Thyroid gland (tissue), 4 donors: ENCODE measurements around the gene KIRREL1. TPM values are rescaled to one million over a fixed set of nuclear protein-coding genes. Genes with fewer than 3 reads are reported as not detected.

Experiments
- DNase-seq, 2 donors: peaks; one replicate each; pipeline ENCODE4 v3.0.0-alpha.2; 2019
- H3K27ac ChIP-seq, 3 donors: fragments of 200-600 bp; sonication (generic); 1 replicate in 2 of 3; 2 replicates in 1 of 3; pipeline ENCODE4 v1.5.1; 2016 to 2019; ENCODE audit warnings: mild to moderate bottlenecking in 1 of 3, moderate library complexity in 1 of 3
- H3K27me3 ChIP-seq: fragments of 200-600 bp; sonication (generic); one replicate; pipeline ENCODE4 v1.5.1; 2019
- H3K36me3 ChIP-seq, 2 donors: fragments of 200-600 bp; sonication (generic); one replicate each; pipeline ENCODE4 v1.5.1; 2016 to 2019
- H3K4me1 ChIP-seq, 2 donors: fragments of 200-600 bp; sonication (generic); one replicate each; pipeline ENCODE4 v1.5.1; 2017 to 2019
- H3K4me3 ChIP-seq, 3 donors: fragments of 200-600 bp; sonication (generic); replicated peaks in 1 of 3; 1 replicate in 2 of 3; 2 replicates in 1 of 3; pipeline ENCODE4 v1.5.1; 2016; ENCODE audit warnings: mild to moderate bottlenecking in 1 of 3
- H3K9me3 ChIP-seq: fragments of 200-600 bp; sonication (generic); one replicate; pipeline ENCODE4 v1.5.1; 2017
- CTCF ChIP-seq, 6 experiments: fragments of 200-600 bp in 3 of 6; fragments of 450-650 bp in 3 of 6; sonication (generic) in 3 of 6; IDR thresholded peaks; one replicate each; pipeline ENCODE4 v1.5.1; 2016 to 2019; ENCODE audit warnings: antibody characterized with exemption in 6 of 6, mild to moderate bottlenecking in 2 of 6, inconsistent platforms in 1 of 6, moderate library complexity in 1 of 6
- POLR2A ChIP-seq, 2 donors: fragments of 450-650 bp; IDR thresholded peaks; one replicate each; pipeline ENCODE4 v1.6.1; 2017; ENCODE audit warnings: antibody characterized with exemption in 2 of 2, mild to moderate bottlenecking in 2 of 2, moderate library complexity in 1 of 2
- WGBS, 2 donors: methylation state at CpG; one replicate each; pipeline ENCODE4 v1.1.5; 2017; 5-methylcytosine and 5-hydroxymethylcytosine counted together
- intact Hi-C: fragments of 100-400 bp; cut with DNase I; formaldehyde crosslinking; loops from one replicate; pipeline ENCODE4 v1.15.1; 2023
- total RNA-seq, 4 donors: library from RNA; depleted of rRNA; stranded (reverse); fragments of >200 nt; gene quantifications; one replicate each; pipeline ENCODE4 v1.2.3, GENCODE V29; 2016

KIRREL1 gene
- total RNA-seq, 4 donors from 2014 or later: 22.7 to 27.5 (median 24.1) TPM

DNA sequence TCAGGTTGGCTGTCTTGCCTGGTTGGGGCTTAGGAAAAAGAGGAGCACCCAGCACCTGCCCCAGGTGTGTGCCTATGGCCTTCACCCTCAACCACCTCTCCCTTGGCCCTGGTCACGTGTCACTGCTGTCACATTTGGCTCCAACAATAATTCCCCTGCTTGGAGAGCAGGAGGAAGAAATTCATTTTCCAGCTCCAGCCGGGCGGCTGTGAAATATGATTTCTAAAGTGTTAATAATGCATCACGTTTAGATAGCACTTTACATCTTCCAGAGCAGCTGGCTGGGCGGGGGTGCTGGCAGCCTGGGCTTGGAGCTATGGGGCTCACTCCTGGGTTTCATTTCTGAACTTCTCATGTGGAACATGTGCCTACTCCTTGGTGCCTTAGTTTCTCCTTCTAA, 63.1 kb downstream of the KIRREL1 start:
- Histone ChIP-seq H3K36me3 (no peaks in the 10 kb centered on the region), H3K9me3 (no peaks in the 10 kb centered on the region), H3K27ac (no peak overlapping the region), H3K4me3 (no peak overlapping the region), H3K27me3 (no peaks in the 10 kb centered on the region), H3K4me1 (peaks cover 0 to 24% of the 10 kb centered on the region in 2 donors)
- DNase-seq: no peak
- intact Hi-C loops: no loop called here
- 66 to 69% methylated on average over 5 of the region's 5 CpGs for WGBS, 2 donors
- TF ChIP-seq CTCF (IDR thresholded peaks at IDR 0.05): no peak
- TF ChIP-seq POLR2A (IDR thresholded peaks at IDR 0.05): no peak

- TF ChIP-seq CTCF (IDR thresholded peaks at IDR 0.05) (no peak), POLR2A (IDR thresholded peaks at IDR 0.05) (no peak)
- no peak overlapping the region for H3K4me3 ChIP-seq
- H3K4me1 ChIP-seq: peaks cover 0 to 30% of the 10 kb centered on the region in 2 donors
- no peaks in the 10 kb centered on the region for H3K27me3 ChIP-seq
- H3K9me3 ChIP-seq: no peaks in the 10 kb centered on the region
- no peak overlapping the region for H3K27ac ChIP-seq
- H3K36me3 ChIP-seq: no peaks in the 10 kb centered on the region
- DNase-seq: no peak
- intact Hi-C loops: no loop called here
- 87 to 90% methylated on average over 10 of the region's 10 CpGs for WGBS, 2 donors
Observed at GRCh38 chr1:158058237-158058985, 65.0 kb downstream of the KIRREL1 start.

DNA sequence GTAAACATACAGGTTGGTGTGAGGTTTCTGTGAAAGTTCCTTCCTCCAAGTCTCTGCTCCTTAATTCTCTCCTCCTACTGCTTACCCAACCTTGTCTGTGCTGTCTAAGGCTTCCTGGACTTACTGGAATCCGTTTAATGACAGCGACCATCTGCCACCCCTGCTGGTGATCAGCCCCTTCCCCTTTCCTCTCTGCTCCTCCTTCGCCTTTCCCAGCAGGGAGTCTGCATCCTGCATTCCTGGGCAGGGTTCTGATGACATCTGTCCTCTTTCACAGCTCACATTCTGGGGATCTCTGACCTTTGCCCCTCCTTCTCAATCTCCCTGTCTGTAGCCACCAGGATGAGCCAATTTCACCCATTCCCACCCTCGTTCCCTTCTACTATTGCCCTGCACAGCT, 66.5 kb downstream of the KIRREL1 start:
- Histone ChIP-seq H3K4me3 (no peak overlapping the region), H3K27me3 (no peaks in the 10 kb centered on the region), H3K4me1 (peaks cover 0 to 30% of the 10 kb centered on the region in 2 donors), H3K9me3 (no peaks in the 10 kb centered on the region), H3K27ac (no peak overlapping the region), H3K36me3 (no peaks in the 10 kb centered on the region)
- WGBS, 2 donors: 54 to 63% methylated on average over 4 of the region's 4 CpGs
- no peak for DNase-seq
- TF ChIP-seq CTCF (IDR thresholded peaks at IDR 0.05) (no peak), POLR2A (IDR thresholded peaks at IDR 0.05) (no peak)
- intact Hi-C loops: no loop called here

GRCh38 chr1:158062174-158062573, 68.7 kb downstream of the KIRREL1 start:
- DNase-seq: no peak
- TF ChIP-seq CTCF (IDR thresholded peaks at IDR 0.05) (no peak), POLR2A (IDR thresholded peaks at IDR 0.05) (no peak)
- no peak overlapping the region for H3K4me3 ChIP-seq
- H3K9me3 ChIP-seq: no peaks in the 10 kb centered on the region
- H3K36me3 ChIP-seq: no peaks in the 10 kb centered on the region
- 84 to 86% methylated on average over 7 of the region's 7 CpGs for WGBS, 2 donors
- no peak overlapping the region for H3K27ac ChIP-seq
- H3K4me1 ChIP-seq: peaks cover 0 to 33% of the 10 kb centered on the region in 2 donors
- intact Hi-C loops: no loop called here
- H3K27me3 ChIP-seq: no peaks in the 10 kb centered on the region

DNA sequence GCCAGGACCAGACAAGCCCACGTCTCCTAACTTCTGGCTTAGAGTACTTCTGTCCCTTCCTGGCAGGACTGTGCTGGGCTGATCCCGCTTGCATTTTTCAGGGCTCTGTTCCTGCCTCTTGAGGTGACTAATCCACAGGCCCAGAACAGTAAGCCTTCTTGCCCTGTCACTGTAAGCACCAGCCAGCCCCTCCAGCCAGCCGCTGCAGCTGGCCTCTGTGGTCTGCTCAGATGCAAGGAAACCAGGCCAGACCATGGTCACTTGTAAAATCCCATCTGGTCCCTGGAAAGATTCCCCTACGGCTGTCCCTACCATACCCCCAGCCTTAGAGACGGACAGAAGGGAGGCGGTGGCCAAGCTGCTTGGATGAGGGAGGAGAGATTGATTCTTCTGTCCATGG, 74.2 kb downstream of the KIRREL1 start:
- no peak overlapping the region for H3K4me3 ChIP-seq
- H3K9me3 ChIP-seq: no peaks in the 10 kb centered on the region
- H3K36me3 ChIP-seq: no peaks in the 10 kb centered on the region
- peaks cover 0 to 39% of the 10 kb centered on the region in 2 donors for H3K4me1 ChIP-seq
- no peaks in the 10 kb centered on the region for H3K27me3 ChIP-seq
- no peak for TF ChIP-seq CTCF (IDR thresholded peaks at IDR 0.05)
- TF ChIP-seq POLR2A (IDR thresholded peaks at IDR 0.05): no peak
- no peak overlapping the region for H3K27ac ChIP-seq
- intact Hi-C loops: no loop called here
- no peak for DNase-seq
- 77 to 78% methylated on average over 6 of the region's 6 CpGs for WGBS, 2 donors
